ENCODE measurements around the gene STK16.

DNA sequence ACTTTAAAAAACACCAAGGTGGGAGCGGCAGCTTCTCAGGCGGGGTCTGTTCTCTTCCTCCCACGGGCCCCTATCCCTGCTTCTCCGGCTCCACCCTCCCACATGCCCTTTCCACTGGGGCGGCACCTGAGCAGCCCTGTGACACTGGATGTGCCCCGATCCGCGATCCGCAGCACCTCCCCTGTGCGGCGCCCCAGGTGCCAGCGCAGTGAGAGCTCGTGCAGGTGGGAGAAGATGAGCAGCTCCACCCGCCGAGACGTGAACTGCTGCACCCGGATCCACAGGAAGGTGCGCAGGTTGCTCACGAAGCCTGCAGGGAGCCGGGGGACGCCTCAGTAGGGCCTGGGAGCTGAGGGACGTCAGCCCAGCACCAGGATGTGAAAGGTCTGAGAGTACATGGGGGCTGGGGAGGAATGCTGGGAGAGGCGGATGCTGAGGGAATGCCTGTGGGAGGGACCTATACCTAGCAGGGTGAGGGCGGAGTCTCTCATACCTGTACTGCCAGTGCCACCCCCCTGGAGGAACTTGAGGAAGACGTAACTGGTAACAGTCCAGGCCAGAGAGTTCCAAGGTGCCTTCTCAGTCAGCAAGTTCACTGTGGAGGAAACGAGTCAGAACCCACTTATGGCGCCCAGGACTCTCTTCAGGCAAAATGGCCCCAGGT, 29.3 kb upstream of the STK16 start:
- no peak for TF ChIP-seq POLR2A (IDR thresholded peaks at IDR 0.05)
- no peak for TF ChIP-seq CTCF (IDR thresholded peaks at IDR 0.05)
- no peak for TF ChIP-seq POLR2AphosphoS5 (IDR thresholded peaks at IDR 0.05)

All from transverse colon (tissue), 4 donors.